Transverse colon (tissue), 4 donors: ENCODE measurements around the gene ADAMTS19.

ENCODE experiments used
- CTCF ChIP-seq, 5 experiments: fragments of 200-600 bp in 3 of 5; fragments of 450-650 bp in 2 of 5; sonication (generic) in 3 of 5; IDR thresholded peaks; 1 replicate in 2 of 5; 2 replicates in 3 of 5; pipeline ENCODE4 v1.5.1; 2016 to 2017; ENCODE audit warnings: antibody characterized with exemption in 5 of 5, inconsistent platforms in 3 of 5, mild to moderate bottlenecking in 2 of 5, moderate library complexity in 1 of 5
- POLR2A ChIP-seq: fragments of 450-650 bp; IDR thresholded peaks from one replicate; pipeline ENCODE4 v1.6.1; 2016; ENCODE audit warnings: antibody characterized with exemption, mild to moderate bottlenecking, moderate library complexity
- POLR2AphosphoS5 ChIP-seq, 3 donors: sonication (generic); formaldehyde crosslinking; IDR thresholded peaks; one replicate each; pipeline ENCODE4 v1.6.1; 2016; ENCODE audit warnings: antibody characterized with exemption in 3 of 3

- no peak for TF ChIP-seq CTCF (IDR thresholded peaks at IDR 0.05)
- no peak for TF ChIP-seq POLR2A
- TF ChIP-seq POLR2AphosphoS5 (IDR thresholded peaks at IDR 0.05), result no peak
Measured at GRCh38 chr5:129743541-129744187, 283.6 kb downstream of the ADAMTS19 start.
